Calu3 (cell line): Measurements from ENCODE around the gene ME1. TPM values are rescaled to one million over a fixed set of nuclear protein-coding genes. Genes with fewer than 3 reads are reported as not detected.

Source experiments
- BruUV-seq: library from RNA; stranded (reverse); fragments of 400-500 nt; replicated peaks from 2 replicates; lab custom pipeline; 2021; lab: Mats Ljungman, UMichigan
- CTCF ChIA-PET: fragments of 300-600 bp; sonication (Branson Sonifier 250); formaldehyde crosslinking; loops from one replicate; lab custom pipeline; 2022; ENCODE audit warnings: antibody characterized with exemption; lab: Charles Lee
- DNase-seq: peaks from one replicate; pipeline ENCODE4 v3.0.0; 2022
- H3K27ac Mint-ChIP-seq: one replicate; pipeline ENCODE4 v1.8.0; 2022; ENCODE audit warnings: mixed read lengths; ENCODE audit not compliant: unreplicated experiment
- H3K27me3 Mint-ChIP-seq: one replicate; pipeline ENCODE4 v1.8.0; 2022; ENCODE audit warnings: mixed read lengths; ENCODE audit not compliant: unreplicated experiment
- H3K36me3 Mint-ChIP-seq: one replicate; pipeline ENCODE4 v1.8.0; 2022; ENCODE audit warnings: mild to moderate bottlenecking, moderate library complexity, mixed read lengths; ENCODE audit not compliant: insufficient read depth, unreplicated experiment
- H3K4me1 Mint-ChIP-seq: one replicate; pipeline ENCODE4 v1.8.0; 2022; ENCODE audit warnings: mild to moderate bottlenecking, low read depth, mixed read lengths; ENCODE audit not compliant: unreplicated experiment
- H3K4me3 Mint-ChIP-seq: one replicate; pipeline ENCODE4 v1.8.0; 2022; ENCODE audit warnings: mild to moderate bottlenecking, low read depth, moderate library complexity, mixed read lengths; ENCODE audit not compliant: unreplicated experiment
- H3K9me3 Mint-ChIP-seq: one replicate; pipeline ENCODE4 v1.8.0; 2022; ENCODE audit warnings: low read depth, mixed read lengths; ENCODE audit not compliant: unreplicated experiment
- CTCF ChIP-seq: fragments of 200-600 bp; IDR thresholded peaks from one replicate; pipeline ENCODE4 v1.8.0; 2022; ENCODE audit warnings: antibody characterized with exemption; ENCODE audit not compliant: unreplicated experiment
- intact Hi-C: fragments of 100-400 bp; cut with micrococcal nuclease; formaldehyde crosslinking; loops from one replicate; pipeline ENCODE4 v1.10.0; 2022; ENCODE audit not compliant: unreplicated experiment
- total RNA-seq: library from RNA; stranded (reverse); gene quantifications from 2 replicates; pipeline ENCODE4 v1.2.3, GENCODE V29; 2022

Gene ME1
- total RNA-seq, 1 experiment from 2014 or later: 14.5 TPM

- no peaks in the 10 kb centered on the region for H3K4me1 Mint-ChIP-seq
- intact Hi-C loops: no loop called here
- H3K27ac Mint-ChIP-seq: no peak overlapping the region
- BruUV-seq: no TSS peak
- TF ChIP-seq CTCF: no peak
- DNase-seq: no peak
- no peaks in the 10 kb centered on the region for H3K36me3 Mint-ChIP-seq
- no peaks in the 10 kb centered on the region for H3K27me3 Mint-ChIP-seq
- CTCF ChIA-PET: no interaction called here
- no peak overlapping the region for H3K4me3 Mint-ChIP-seq
- H3K9me3 Mint-ChIP-seq: no peaks in the 10 kb centered on the region
Measured at GRCh38 chr6:83384751-83385150, 46.1 kb downstream of the ME1 start.

GRCh38 chr6:83381949-83382348 lies 48.9 kb downstream of the ME1 start:
- Mint-ChIP-seq H3K27me3 (no peaks in the 10 kb centered on the region), H3K27ac (no peak overlapping the region), H3K4me3 (no peak overlapping the region), H3K4me1 (no peaks in the 10 kb centered on the region), H3K36me3 (no peaks in the 10 kb centered on the region), H3K9me3 (no peaks in the 10 kb centered on the region)
- BruUV-seq: no TSS peak
- CTCF ChIA-PET: no interaction called here
- no peak for TF ChIP-seq CTCF
- DNase-seq: no peak
- intact Hi-C loops: no loop called here

GRCh38 chr6:83378621-83379388 lies 52.0 kb downstream of the ME1 start:
- no TSS peak for BruUV-seq
- CTCF ChIA-PET: no interaction called here
- H3K36me3 Mint-ChIP-seq: no peaks in the 10 kb centered on the region
- no peak overlapping the region for H3K27ac Mint-ChIP-seq
- no peaks in the 10 kb centered on the region for H3K27me3 Mint-ChIP-seq
- intact Hi-C loops: no loop called here
- TF ChIP-seq CTCF: no peak
- no peaks in the 10 kb centered on the region for H3K4me1 Mint-ChIP-seq
- H3K9me3 Mint-ChIP-seq: no peaks in the 10 kb centered on the region
- no peak overlapping the region for H3K4me3 Mint-ChIP-seq
- no peak for DNase-seq

- no peaks in the 10 kb centered on the region for H3K9me3 Mint-ChIP-seq
- H3K4me3 Mint-ChIP-seq: no peak overlapping the region
- no peaks in the 10 kb centered on the region for H3K4me1 Mint-ChIP-seq
- no peak overlapping the region for H3K27ac Mint-ChIP-seq
- DNase-seq: no peak
- CTCF ChIA-PET: no interaction called here
- no peak for TF ChIP-seq CTCF
- BruUV-seq: no TSS peak
- no peaks in the 10 kb centered on the region for H3K27me3 Mint-ChIP-seq
- intact Hi-C loops: no loop called here
- H3K36me3 Mint-ChIP-seq: no peaks in the 10 kb centered on the region
Measured at GRCh38 chr6:83371423-83371822, 59.4 kb downstream of the ME1 start.
